Large intestine (tissue), 3 donors: ENCODE results near the gene LRRFIP1. TPM values are rescaled to one million over a fixed set of nuclear protein-coding genes. Genes with fewer than 3 reads are reported as not detected.

Experiments used
- DNase-seq, 2 donors: peaks; one replicate each; pipeline versions ENCODE4 v3.0.0 to v3.0.0-alpha.2; 2013
- H3K27ac ChIP-seq: one replicate; pipeline ENCODE4 v1.5.1; 2013; ENCODE audit warnings: low read length
- H3K27me3 ChIP-seq: 2 replicates; pipeline ENCODE4 v1.6.1; 2013; ENCODE audit warnings: low read length; ENCODE audit not compliant: control insufficient read depth, insufficient read depth
- H3K36me3 ChIP-seq: 2 replicates; pipeline ENCODE4 v1.6.1; 2013; ENCODE audit warnings: low read length; ENCODE audit not compliant: control insufficient read depth, insufficient read depth
- H3K4me1 ChIP-seq: one replicate; pipeline ENCODE4 v1.6.1; 2013; ENCODE audit warnings: low read length; ENCODE audit not compliant: control insufficient read depth, insufficient read depth
- H3K4me3 ChIP-seq: one replicate; pipeline ENCODE4 v1.5.1; 2013; ENCODE audit warnings: low read length
- H3K9me3 ChIP-seq: one replicate; pipeline ENCODE4 v1.6.1; 2013; ENCODE audit warnings: mild to moderate bottlenecking, low read depth, low read length, moderate library complexity; ENCODE audit not compliant: control insufficient read depth
- WGBS: methylation state at CpG from one replicate; pipeline ENCODE4 v1.1.5; 2013; ENCODE audit warnings: low lambda C conversion rate; ENCODE audit not compliant: insufficient coverage; 5-methylcytosine and 5-hydroxymethylcytosine counted together
- polyA plus RNA-seq: library from polyadenylated mRNA; unstranded; fragments of 120-200 nt; gene quantifications from one replicate; pipeline ENCODE4 v1.2.1, GENCODE V29; 2013

LRRFIP1 gene
- polyA plus RNA-seq, 1 donor = 65.4 TPM

DNA sequence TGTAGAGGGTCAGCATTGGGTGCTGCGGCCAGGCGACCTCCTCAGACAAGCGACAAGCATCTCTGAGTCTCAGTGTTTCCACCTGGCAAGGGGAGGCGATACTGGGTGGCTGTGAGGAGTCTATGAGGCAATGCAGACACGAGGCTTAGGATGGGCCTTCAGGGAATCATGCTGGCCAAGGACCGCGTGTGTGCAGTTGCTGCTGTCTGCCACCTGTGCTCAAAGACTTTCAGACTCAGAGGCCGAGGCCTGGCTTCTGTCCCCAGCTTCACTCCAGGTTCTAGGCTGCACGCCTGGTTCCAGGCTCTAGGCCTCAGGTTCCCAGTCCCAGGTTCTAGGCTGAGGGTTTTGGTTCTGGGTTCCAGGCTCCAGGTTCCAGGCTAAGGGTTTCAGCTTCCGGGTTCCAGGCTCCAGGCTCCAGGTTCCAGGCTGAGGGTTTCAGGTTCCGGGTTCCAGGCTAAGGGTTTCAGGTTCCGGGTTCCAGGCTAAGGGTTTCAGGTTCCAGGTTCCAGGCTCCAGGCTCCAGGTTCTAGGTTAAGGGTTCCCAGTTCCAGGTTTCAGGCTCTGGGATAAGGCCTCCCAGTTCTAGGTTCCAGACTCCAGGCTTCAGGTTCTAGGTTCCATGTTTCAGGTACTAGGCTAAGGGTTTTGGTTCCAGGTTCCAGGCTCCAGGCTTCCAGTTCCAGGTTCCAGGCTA lies 14.8 kb downstream of the LRRFIP1 start:
- Histone ChIP-seq H3K9me3 (no peaks in the 10 kb centered on the region), H3K27ac (no peak overlapping the region), H3K4me3 (no peak overlapping the region), H3K36me3 (peaks cover 3% of the 10 kb centered on the region), H3K4me1 (peaks cover 5% of the 10 kb centered on the region), H3K27me3 (no peaks in the 10 kb centered on the region)
- WGBS = no CpG with 5 or more reads among the region's 12 CpGs
- DNase-seq = no peak

DNA sequence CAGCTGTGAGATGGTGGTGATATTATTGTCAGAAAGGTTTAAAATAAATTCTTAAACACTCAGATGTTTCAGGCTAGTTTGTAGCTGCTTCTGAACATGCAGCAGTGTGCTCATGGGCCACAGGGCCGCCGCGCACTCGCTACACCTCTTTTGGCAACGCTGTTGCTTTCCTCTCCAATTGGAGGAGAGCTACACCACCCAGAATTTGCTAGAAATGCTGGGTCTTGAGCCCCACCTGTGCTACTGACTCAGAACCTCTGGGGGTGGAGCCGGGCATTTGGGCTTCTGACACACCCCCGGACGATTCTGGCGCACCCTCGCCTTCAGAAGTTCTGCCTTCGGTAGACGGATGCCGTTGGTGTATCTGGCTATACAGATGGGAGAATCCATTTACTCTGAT lies 15.7 kb downstream of the LRRFIP1 start:
- Histone ChIP-seq H3K27me3 (no peaks in the 10 kb centered on the region), H3K36me3 (peaks cover 3% of the 10 kb centered on the region)
- WGBS = 100% methylated on average over 3 of the region's 13 CpGs

DNA sequence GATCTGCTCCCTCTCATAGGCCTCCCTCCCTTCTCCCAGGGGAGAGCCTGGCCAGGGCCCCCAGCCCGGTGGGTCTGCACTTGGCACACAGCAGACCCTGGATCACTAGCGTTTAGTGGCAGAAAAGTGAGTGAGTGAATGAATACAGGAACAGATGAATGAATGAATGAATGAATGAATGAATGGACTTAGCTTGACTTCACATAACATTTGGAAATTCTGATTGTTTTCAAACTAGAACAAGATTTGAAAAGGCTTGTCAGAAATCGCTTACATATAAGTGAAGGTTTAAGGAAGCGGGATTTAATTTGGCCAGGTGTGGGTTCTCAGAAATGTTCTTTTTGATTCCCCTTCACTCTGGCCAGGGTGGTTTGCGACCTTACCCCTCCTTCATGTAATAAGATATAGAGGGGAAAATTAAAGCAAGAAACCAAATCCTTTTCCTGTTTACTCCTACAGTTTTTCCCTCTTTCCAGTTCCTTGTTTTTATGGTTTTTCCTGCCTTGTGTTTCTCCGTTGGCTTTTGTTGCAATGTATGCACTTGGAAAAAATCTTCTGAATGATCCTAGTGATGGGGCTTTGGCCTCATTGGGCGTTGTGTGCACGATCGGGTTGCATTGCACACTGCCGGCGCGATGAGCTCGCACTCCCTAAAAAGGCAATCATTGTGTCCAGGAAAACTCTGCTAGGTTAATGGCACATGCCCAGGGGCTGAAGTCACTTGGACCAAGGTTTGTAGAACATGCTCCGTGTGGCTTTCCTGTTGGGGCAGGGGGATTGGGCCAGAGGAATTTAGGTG lies 16.4 kb downstream of the LRRFIP1 start:
- no peak for DNase-seq
- no peak overlapping the region for H3K27ac ChIP-seq
- H3K27me3 ChIP-seq = no peaks in the 10 kb centered on the region
- peaks cover 5% of the 10 kb centered on the region for H3K4me1 ChIP-seq
- no peaks in the 10 kb centered on the region for H3K9me3 ChIP-seq
- peaks cover 3% of the 10 kb centered on the region for H3K36me3 ChIP-seq
- H3K4me3 ChIP-seq = no peak overlapping the region
- 100% methylated on average over 1 of the region's 14 CpGs for WGBS

More for the DNA sequence above, 15.7 kb downstream of the LRRFIP1 start:
- no peak for DNase-seq
- H3K4me3 ChIP-seq = no peak overlapping the region
- no peaks in the 10 kb centered on the region for H3K9me3 ChIP-seq
- peaks cover 5% of the 10 kb centered on the region for H3K4me1 ChIP-seq
- no peak overlapping the region for H3K27ac ChIP-seq

DNA sequence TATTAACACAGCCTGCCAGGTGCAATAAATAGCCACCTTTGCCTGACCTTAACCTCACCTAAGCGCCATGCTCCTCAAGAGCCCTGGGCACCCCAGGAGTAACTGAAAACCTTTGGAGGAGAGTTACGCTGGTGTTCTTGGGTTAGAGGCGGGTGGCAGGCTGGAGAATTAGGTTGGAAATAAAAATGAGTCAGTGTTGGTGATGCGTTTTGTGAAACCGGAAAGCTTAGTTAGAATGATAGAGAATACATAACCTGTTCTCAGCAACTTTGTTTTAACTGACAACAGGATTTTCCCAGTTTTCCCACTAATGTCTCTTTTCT lies 17.0 kb downstream of the LRRFIP1 start:
- no peak overlapping the region for H3K27ac ChIP-seq
- no peak overlapping the region for H3K4me3 ChIP-seq
- H3K9me3 ChIP-seq = no peaks in the 10 kb centered on the region
- peaks cover 5% of the 10 kb centered on the region for H3K4me1 ChIP-seq
- WGBS = 94% methylated on average over 2 of the region's 5 CpGs
- peaks cover 3% of the 10 kb centered on the region for H3K36me3 ChIP-seq
- H3K27me3 ChIP-seq = no peaks in the 10 kb centered on the region
- DNase-seq = no peak

DNA sequence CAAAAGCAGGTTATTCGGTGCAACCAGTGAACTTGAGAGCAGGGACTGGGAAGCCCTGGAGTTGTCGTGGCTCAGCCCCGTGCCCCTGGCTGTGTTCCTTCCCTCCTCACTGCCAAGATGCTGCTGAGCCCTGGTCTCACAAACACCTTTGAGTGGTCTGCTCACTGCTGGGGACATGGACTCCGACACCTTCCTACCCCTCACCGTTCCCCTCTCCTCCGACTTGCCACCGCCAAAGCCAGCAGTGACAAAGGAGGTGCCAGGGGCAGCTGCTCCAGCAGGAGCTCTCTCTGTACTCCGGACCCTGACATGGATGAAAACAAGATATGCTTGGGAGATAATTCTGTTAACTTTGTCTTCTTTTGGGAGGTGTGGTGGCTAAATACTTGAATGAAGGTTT lies 17.9 kb downstream of the LRRFIP1 start:
- WGBS = no CpG with 5 or more reads among the region's 8 CpGs

DNA sequence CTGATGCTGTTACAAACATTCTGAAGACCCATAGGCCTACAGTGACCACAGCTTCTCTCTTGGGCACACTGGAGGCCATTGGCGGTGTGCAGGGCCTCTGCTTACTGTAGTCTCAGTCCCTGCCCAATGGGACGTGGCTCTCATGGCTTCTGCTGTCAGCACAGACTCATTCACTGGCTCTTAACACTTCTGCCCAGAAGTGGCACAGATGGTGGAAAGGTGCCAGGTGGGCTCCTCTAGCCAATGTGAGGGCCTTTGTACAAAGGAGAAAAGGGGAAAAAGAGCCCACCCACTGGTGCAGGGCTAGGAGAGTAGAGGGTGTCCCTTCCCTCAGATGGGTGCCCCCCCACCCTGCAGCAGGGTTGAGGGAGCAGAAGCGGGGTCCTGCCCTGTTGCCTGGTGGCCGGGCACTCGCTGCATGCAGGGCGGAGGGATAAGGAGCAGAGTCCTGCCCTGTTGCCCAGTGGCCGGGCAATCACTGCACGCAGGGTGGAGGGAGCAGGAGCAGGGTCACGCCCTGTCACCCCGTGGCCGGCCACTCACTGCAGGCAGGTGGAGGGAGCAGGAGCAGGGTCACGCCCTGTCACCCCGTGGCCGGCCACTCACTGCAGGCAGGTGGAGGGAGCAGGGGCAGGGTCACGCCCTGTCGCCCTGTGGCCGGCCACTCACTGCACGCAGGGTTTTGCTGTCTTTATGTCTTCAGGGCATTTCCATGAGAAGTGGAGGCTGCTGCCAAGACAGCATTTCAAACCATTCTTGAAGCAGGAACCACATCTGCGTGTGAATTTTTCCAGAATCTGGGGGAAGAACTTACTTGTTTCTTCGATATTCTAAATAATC lies 20.0 kb downstream of the LRRFIP1 start:
- DNase-seq = no peak
- Histone ChIP-seq H3K36me3 (peaks cover 3% of the 10 kb centered on the region), H3K27me3 (no peaks in the 10 kb centered on the region), H3K4me3 (no peak overlapping the region), H3K9me3 (no peaks in the 10 kb centered on the region), H3K4me1 (no peaks in the 10 kb centered on the region), H3K27ac (no peak overlapping the region)
- no CpG with 5 or more reads among the region's 20 CpGs for WGBS

More for the DNA sequence above, 17.9 kb downstream of the LRRFIP1 start:
- no peaks in the 10 kb centered on the region for H3K4me1 ChIP-seq
- DNase-seq = no peak
- H3K36me3 ChIP-seq = peaks cover 3% of the 10 kb centered on the region
- no peaks in the 10 kb centered on the region for H3K27me3 ChIP-seq
- H3K4me3 ChIP-seq = no peak overlapping the region
- no peak overlapping the region for H3K27ac ChIP-seq
- H3K9me3 ChIP-seq = no peaks in the 10 kb centered on the region

DNA sequence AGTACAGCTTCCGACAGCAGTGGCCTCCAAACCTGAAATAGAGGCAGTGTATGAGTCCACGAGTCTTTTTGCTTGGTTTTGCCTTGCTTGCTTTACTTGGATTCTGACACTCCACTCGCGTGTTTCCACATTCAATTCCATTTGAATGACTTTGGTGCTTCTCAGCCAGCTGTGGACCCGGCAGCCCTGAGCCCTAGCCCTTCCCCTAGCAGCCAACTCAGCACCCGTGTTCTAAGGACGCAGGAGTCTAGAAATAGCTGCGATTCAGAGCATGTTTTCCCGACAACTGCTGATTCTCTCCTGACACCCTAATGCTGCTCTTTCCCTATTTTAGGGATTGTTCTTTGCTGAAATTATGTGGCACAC lies 20.6 kb downstream of the LRRFIP1 start:
- Histone ChIP-seq H3K9me3 (no peaks in the 10 kb centered on the region), H3K4me1 (no peaks in the 10 kb centered on the region), H3K27ac (no peak overlapping the region), H3K27me3 (no peaks in the 10 kb centered on the region), H3K4me3 (no peak overlapping the region), H3K36me3 (peaks cover 3% of the 10 kb centered on the region)
- no CpG with 5 or more reads among the region's 9 CpGs for WGBS
- no peak for DNase-seq

DNA sequence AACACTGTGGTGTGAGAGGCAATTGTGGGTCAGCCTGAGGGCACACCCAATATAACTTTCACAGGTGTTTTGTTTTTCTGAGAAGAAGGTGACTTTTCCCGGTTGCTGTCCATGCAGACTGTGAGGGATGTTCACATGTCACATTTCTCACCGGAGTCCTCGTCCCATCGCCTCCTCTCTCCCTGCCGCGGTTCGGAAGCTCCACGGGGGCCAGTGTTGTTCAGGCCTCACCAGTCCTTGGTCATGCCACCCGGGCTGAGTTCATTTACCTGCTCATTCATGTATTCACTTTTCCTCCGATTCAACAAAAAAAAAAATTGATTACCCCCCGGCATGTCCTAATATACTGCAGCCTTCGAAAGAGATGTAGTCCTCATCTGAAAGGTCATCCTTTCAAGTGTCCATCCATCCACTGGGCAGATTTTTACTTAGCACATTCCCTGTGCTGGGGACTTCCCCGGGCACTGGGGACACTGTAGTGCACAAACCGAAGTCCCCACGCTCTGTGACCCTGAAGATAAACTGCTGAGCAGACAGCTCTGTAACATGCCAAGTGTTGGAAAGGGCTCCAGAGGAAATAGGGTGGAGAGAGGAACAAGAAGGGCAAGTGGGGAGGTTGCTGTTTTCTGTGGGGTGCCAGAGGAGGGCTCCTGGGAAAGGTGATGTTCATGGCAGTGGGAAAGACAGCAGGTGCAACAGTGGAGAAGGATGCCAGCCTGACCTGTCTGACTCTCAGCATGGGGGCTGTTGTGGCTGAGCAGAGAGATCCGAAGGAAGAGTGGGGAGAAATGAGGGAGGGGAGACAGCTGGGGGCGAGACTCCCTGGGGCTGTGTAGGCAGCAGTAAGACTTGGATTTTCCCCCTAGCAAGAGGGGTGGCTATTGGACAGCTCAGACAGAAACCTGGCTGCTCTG lies 22.4 kb downstream of the LRRFIP1 start:
- H3K4me1 ChIP-seq = no peaks in the 10 kb centered on the region
- no peaks in the 10 kb centered on the region for H3K9me3 ChIP-seq
- no CpG with 5 or more reads among the region's 17 CpGs for WGBS
- peaks cover 1% of the 10 kb centered on the region for H3K36me3 ChIP-seq
- no peak overlapping the region for H3K4me3 ChIP-seq
- no peak overlapping the region for H3K27ac ChIP-seq
- H3K27me3 ChIP-seq = no peaks in the 10 kb centered on the region
- DNase-seq = no peak

DNA sequence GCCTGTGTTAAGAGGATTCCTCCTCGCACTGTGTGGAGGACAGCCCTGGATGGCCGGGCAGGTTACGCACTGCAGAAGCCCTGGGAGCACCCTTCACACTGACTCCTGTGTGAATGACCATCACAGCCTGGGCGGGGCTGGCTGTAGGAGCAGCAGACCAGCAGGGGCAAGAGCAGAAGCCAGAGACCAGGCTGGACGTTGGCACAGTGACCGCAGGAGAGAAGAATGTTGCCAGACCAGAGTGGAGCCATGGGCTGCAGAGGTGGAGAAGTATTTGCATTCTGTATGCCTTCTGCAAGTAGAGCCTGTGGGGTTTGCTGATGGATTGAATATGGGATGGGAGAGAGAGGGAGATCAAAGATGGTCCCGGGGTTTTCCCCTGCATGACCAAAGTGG lies 23.1 kb downstream of the LRRFIP1 start:
- no CpG with 5 or more reads among the region's 7 CpGs for WGBS
- Histone ChIP-seq H3K4me3 (no peak overlapping the region), H3K9me3 (no peaks in the 10 kb centered on the region), H3K27ac (no peak overlapping the region), H3K27me3 (no peaks in the 10 kb centered on the region), H3K36me3 (no peaks in the 10 kb centered on the region), H3K4me1 (no peaks in the 10 kb centered on the region)
- DNase-seq = no peak

DNA sequence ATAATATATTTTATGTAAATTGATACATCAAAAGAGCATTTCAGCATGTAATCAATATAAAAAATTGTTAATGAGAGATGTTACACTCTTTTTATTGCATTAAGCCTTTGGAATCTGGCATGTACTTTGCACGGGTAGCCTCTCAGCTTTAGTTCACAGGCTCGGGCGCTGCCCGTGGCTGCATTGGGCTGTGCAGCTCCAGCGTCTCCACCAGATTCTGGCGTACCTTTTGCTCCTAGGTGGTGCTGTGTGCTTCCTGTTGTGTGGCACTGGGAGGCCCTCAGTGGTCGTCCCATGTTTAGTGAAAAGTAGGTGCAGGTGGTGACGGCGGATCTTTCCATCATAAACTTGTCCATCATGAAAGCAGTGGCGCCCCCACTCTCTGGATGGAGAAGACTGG lies 24.4 kb downstream of the LRRFIP1 start:
- no peaks in the 10 kb centered on the region for H3K36me3 ChIP-seq
- H3K4me1 ChIP-seq = no peaks in the 10 kb centered on the region
- no peaks in the 10 kb centered on the region for H3K9me3 ChIP-seq
- DNase-seq = no peak
- H3K27me3 ChIP-seq = no peaks in the 10 kb centered on the region
- no CpG with 5 or more reads among the region's 10 CpGs for WGBS
- H3K4me3 ChIP-seq = no peak overlapping the region
- H3K27ac ChIP-seq = no peak overlapping the region
